Measurements from ENCODE around the gene TRMT5. TPM values are rescaled to one million over a fixed set of nuclear protein-coding genes. Genes with fewer than 3 reads are reported as not detected.

TRMT5 gene
- total and polyA plus RNA-seq, 2 of the 8 experiments (the other 6 are each of a cell fraction or from before 2014, with no cell fraction given), result 4.3 to 24.2 TPM

DNA sequence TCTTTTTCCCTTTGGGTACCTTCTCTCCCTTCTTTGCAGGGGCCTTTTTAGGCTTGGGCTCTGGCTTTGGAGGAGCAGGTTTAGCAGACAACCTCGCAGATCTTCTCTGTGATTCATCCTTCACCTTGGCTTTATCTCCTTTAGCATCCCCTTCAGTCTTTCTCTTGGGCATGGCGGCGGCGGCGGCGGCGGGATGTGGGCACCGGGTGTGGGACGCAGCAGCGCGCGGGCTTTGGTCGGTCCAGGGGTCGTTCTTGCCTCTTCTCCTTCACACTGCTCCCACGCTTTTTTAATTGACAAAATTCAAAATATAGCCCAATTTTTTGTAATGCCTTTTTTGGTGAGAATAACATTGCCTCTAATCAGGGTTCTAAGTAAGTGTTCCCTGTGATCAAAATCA is 8.6 kb downstream of the TRMT5 start:
- H2BK120ac ChIP-seq (replicated peaks; ENCODE audit: low read depth, low read length), result no peak overlapping the region
- H3K27ac ChIP-seq (ENCODE audit: low read depth, low read length), result no peak overlapping the region
- no peaks in the 10 kb centered on the region for H3K23me2 ChIP-seq (ENCODE audit: low read depth, low read length)
- no peak overlapping the region for H3K4me2 ChIP-seq (ENCODE audit: insufficient read depth in 1 of 2, low read depth in 2 of 2, low read length in 2 of 2)
- ChIA-PET CTCF (ENCODE audit: partially characterized antibody) (interaction anchor here (0.8 to 1.1 kb wide), 2 partner anchors 8 to 316 kb away, joined by 3 read pairs; partner anchors contain the start of gene TRMT5), POLR2A (ENCODE audit: partially characterized antibody) (interaction anchor here (1.2 kb wide), 1 partner anchor 9 kb away, joined by 4 read pairs; the partner anchor contains the start of genes SLC38A6 and TRMT5)
- no peaks in the 10 kb centered on the region for H3K27me3 ChIP-seq (replicated peaks in 1 of 4; ENCODE audit: control insufficient read depth in 3 of 4, extremely low read depth in 1 of 4, insufficient read depth in 3 of 4, low read length in 3 of 4)
- no peak overlapping the region for H3K14ac ChIP-seq (ENCODE audit: insufficient read length)
- no peak overlapping the region for H3K4me3 ChIP-seq (ENCODE audit: extremely low read depth in 1 of 4, insufficient read depth in 2 of 4, low read depth in 3 of 4, low read length in 4 of 4)
- H2BK12ac ChIP-seq (ENCODE audit: low read depth, low read length), result no peak overlapping the region
- peaks cover 0 to 3% of the 10 kb centered on the region in 2 experiments for H4K20me1 ChIP-seq (replicated peaks in 1 of 2; ENCODE audit: control insufficient read depth in 1 of 2, insufficient read depth in 2 of 2, low read length in 2 of 2)
- H3K56ac ChIP-seq (replicated peaks; ENCODE audit: insufficient read length, low read depth, low read length), result no peak overlapping the region
- FAIRE-seq, result no peak
- no peak overlapping the region for H4K5ac ChIP-seq (ENCODE audit: insufficient read length, low read depth, low read length)
- H3K9me3 ChIP-seq (ENCODE audit: insufficient read depth in 2 of 2, low read depth in 1 of 2, low read length in 1 of 2), result no peaks in the 10 kb centered on the region
- no peak overlapping the region for H2BK20ac ChIP-seq (ENCODE audit: low read length)
- H3K23ac ChIP-seq (ENCODE audit: insufficient read length), result no peak overlapping the region
- H3K4me1 ChIP-seq (replicated peaks in 1 of 4; ENCODE audit: control insufficient read depth in 3 of 4, insufficient read depth in 4 of 4, low read length in 3 of 4), result no peaks in the 10 kb centered on the region
- H2BK15ac ChIP-seq (ENCODE audit: low read length), result no peak overlapping the region
- no peak overlapping the region for H2BK5ac ChIP-seq (ENCODE audit: low read depth, low read length)
- no peak overlapping the region for H3K9ac ChIP-seq (replicated peaks in 1 of 4; ENCODE audit: extremely low read depth in 1 of 4, low read depth in 3 of 4, low read length in 3 of 4)
- H2AFZ ChIP-seq (ENCODE audit: low read length), result no peak overlapping the region
- no peak overlapping the region for H4K91ac ChIP-seq (replicated peaks; ENCODE audit: insufficient read length, low read length)
- H3K36me3 ChIP-seq (ENCODE audit: control insufficient read depth in 2 of 4, insufficient read depth in 4 of 4, low read length in 3 of 4), result peaks cover 0 to 34% (median 10%) of the 10 kb centered on the region in 4 experiments; a peak in 6 of 8 replicates
- H3K79me2 ChIP-seq (ENCODE audit: control insufficient read depth in 1 of 2, insufficient read depth in 2 of 2, low read length in 2 of 2), result no peaks in the 10 kb centered on the region
- no peak overlapping the region for H3K4ac ChIP-seq (replicated peaks; ENCODE audit: insufficient read length, low read depth, low read length)
- H4K8ac ChIP-seq (ENCODE audit: extremely low read depth, insufficient read depth, low read length), result no peak overlapping the region
- DNase-seq (ENCODE audit: low read depth in 1 of 2, low spot score in 2 of 2), result no peak
- H3K18ac ChIP-seq (ENCODE audit: extremely low read depth, low read length), result no peak overlapping the region
- no peak overlapping the region for H2AK5ac ChIP-seq (ENCODE audit: low read depth, low read length)
- H3K79me1 ChIP-seq (ENCODE audit: low read depth, low read length), result no peaks in the 10 kb centered on the region
- WGBS, 2 experiments (ENCODE audit: extremely low coverage in 1 of 2, insufficient coverage in 1 of 2, insufficient read length in 1 of 2, insufficient replicate concordance in 2 of 2, low coverage in 1 of 2, low lambda C conversion rate in 2 of 2, missing lambda C conversion rate in 1 of 2), result 94% methylated on average over 15 of the region's 15 CpGs; no CpG with 5 or more reads in 1 of the 2 experiments
- TF ChIP-seq TEAD4 (IDR thresholded peaks at IDR 0.05; ENCODE audit: low read depth, low read length) (no peak), RXRA (IDR thresholded peaks at IDR 0.05; ENCODE audit: insufficient read depth, low read depth, low read length) (no peak), TAF7 (optimal IDR thresholded peaks at IDR 0.05; ENCODE audit: borderline replicate concordance, low read depth, low read length) (no peak), NRF1 (IDR thresholded peaks at IDR 0.05; ENCODE audit: low read depth, low read length) (no peak), TCF12 (IDR thresholded peaks at IDR 0.05; ENCODE audit: low read depth, low read length) (no peak), TAF1 (IDR thresholded peaks at IDR 0.05; ENCODE audit: low read depth, low read length) (no peak), RAD21 (IDR thresholded peaks at IDR 0.05 in 1 of 2, conservative IDR thresholded peaks at IDR 0.05 in 1 of 2; ENCODE audit: low read depth in 2 of 2, low read length in 2 of 2) (no peak), CTBP2 (IDR thresholded peaks at IDR 0.05; ENCODE audit: borderline replicate concordance, insufficient read depth, insufficient read length, low read length) (no peak), SIN3A (conservative IDR thresholded peaks at IDR 0.05 in 1 of 2, IDR thresholded peaks at IDR 0.05 in 1 of 2; ENCODE audit: low read depth in 1 of 2, low read length in 2 of 2) (no peak), KDM4A (IDR thresholded peaks at IDR 0.05; ENCODE audit: low read depth, low read length, severe bottlenecking) (no peak), CHD1 (IDR thresholded peaks at IDR 0.05; ENCODE audit: low read depth, low read length) (no peak), CBX8 (IDR thresholded peaks at IDR 0.05; ENCODE audit: borderline replicate concordance, low read depth, low read length) (no peak)
- TF ChIP-seq, protein P1, sequence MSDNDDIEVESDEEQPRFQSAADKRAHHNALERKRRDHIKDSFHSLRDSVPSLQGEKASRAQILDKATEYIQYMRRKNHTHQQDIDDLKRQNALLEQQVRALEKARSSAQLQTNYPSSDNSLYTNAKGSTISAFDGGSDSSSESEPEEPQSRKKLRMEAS (IDR thresholded peaks at IDR 0.05), result no peak
